Activated T-helper 1 cell treated with anti-CD3 and anti-CD28 coated beads, Interleukin-2, amount 50 U/mL, for 16 hours (primary cell): ENCODE data around the gene CNTN4.

Source experiments
- DNase-seq, 2 donors: peaks; one replicate each; pipeline ENCODE4 v3.0.0-alpha.2; 2020; ENCODE audit warnings: low read depth in 1 of 2, low spot score in 1 of 2

The CNTN4 gene

DNA sequence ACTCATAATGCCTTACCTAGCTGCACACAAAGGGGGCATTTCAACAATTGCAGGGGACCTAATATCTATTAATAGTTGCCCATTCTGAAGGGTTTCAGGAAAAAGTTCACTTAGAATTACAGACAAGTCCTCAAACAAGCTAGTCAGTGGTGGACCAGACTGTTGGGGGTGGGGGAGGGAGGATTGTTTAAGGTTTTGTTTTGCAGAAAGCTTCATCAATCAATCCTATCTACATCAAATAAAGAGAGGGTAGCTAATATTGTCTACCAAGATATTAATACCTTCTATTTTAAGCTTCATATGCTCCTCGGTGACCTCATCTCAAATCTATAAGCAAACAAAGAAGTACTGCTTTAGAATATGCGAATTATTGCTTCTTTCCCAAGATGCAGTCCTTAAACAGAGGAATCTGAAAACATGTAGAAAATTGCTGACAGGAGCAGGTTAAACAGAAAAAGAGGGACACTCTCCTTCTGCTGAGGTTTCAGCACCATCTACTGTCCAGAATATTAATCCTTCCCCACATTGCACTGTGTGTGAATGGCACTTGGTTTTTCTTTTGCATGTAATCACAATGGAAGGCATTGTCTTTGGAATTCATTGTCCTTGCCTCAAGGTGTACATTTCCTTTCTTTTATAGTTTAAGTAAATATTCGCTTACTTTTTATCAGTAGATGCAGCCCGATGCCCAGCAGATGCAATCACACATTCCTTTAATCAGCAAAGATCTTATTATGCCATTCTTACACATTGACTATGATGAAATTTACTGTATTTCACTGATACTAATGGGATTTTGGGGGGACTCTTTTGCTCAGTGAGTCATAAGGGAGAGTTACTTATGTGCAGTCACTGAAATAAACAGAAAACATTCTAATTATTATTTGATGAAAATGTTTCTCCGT, 916.8 kb downstream of the CNTN4 start:
- no peak for DNase-seq

- DNase-seq, result no peak
Measured at GRCh38 chr3:3016226-3016625, 917.6 kb downstream of the CNTN4 start.

DNA sequence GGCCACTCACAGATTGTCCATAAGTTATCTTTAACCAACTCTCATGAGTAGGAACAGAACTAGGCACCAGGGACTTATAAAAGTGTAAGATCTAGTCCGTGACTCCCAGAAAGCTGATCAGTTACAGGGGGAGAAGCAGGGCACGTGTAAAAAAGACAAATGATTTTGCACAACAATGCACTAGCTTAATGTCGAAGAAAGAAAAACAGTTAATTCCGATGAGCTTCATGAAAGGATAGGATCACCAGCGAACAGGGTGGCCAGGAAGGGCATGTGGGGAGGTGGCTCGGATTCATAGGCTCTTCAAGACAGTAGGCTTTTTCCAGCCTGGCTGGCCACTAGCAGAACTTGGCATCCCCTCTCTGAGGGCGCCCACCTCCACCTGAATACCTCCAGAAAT, 921.5 kb downstream of the CNTN4 start:
- no peak for DNase-seq

- no peak for DNase-seq
Measured at GRCh38 chr3:3023111-3023745, 924.6 kb downstream of the CNTN4 start.

GRCh38 chr3:3027976-3028567, 929.4 kb downstream of the CNTN4 start:
- no peak for DNase-seq

DNA sequence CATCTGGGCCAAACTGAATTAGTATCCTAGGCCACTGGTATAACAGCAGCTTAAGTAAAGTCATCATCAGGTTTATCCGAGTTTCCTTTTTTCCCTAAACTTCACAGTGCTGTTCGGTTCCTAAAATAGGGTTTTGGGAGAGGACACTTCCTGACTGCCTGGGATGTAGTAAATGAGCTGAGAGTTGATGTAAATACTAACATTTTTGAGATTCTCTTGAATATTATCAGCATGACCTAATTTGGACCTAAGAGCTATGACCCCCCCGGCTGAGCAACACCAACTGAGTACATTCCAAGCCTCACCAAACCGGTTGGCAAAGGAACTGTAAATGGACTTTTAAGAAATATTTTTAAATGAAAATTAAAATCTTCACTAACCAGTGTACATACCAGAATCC, 932.7 kb downstream of the CNTN4 start:
- no peak for DNase-seq

- no peak for DNase-seq
Measured at GRCh38 chr3:3037156-3037555, 938.5 kb downstream of the CNTN4 start.

DNA sequence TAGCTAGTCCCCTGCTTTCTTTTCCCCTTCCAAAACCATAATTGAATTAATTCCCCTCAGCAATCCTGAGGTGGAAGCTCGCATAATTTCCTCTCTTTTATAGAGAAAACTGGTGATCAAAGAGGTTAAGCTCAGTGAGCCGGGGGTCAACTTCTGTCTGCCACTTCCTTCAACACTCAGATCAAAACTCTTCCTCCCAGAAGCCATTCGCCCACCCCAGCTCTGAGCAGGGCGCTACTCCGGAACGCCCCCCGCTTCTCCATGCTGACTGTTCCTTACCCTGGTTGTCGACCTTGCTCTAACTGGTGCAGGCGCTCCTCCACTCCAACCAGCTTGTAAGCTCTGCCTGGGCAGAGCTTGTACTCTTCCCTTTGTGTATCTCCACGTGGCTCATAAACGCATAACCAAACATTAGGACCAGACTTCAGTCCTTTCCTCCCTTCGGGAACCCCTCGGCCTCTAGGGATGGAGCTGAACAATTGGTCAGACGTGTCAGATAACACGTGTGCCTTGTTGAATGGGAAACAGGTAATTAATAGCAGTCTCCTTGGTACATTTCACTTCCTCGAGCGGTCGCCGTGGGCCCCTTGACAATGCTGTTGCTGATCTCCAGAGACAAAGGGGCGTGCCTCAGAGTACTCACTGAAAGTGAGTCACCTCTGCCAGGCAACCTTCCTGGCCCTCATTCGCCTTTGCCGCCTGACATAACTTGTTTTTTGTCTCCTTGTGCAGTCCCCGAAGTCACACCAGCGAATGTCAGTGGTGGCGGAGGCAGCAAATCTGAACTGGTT, 939.7 kb downstream of the CNTN4 start:
- no peak for DNase-seq

DNA sequence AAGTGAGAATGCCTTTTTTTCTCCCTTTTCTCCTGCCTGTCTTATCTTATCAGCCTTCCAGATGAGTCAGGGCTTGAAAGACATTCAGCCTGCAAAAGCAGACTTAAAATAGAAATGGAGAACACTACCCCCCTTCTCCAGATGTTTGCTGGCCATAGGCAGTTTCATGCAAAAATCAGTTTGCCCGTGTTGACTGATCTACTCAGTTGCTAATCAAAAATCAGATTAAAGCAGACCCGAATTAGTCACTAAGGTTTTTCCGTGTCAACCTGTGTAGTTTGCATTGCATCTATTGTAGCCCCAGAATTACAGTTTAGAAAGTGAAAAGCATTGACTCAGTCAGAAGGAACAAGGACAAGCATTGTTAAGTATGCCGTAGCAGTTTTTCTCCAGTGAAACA, 955.3 kb downstream of the CNTN4 start:
- DNase-seq, result no peak

- no peak for DNase-seq
Measured at GRCh38 chr3:3059645-3060044, 961.0 kb downstream of the CNTN4 start.

DNA sequence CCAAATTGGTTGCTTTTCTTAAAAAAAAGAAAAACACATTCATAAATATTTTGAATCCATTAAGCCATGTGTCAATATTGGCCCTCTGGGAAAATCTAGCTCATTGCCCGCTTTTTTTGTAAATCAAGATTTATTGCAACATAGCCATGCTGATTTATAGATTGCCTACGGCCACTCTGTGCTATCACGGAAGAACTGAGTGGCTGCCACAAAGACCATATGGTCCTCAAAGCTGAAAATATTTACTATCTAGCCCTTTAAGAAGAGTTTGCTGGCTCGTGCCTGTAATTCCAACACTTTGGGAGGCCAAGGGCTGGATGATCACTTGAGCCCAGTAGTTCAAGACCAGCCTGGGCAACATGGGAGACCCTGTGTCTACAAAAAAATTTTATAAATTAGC, 965.6 kb downstream of the CNTN4 start:
- no peak for DNase-seq

DNA sequence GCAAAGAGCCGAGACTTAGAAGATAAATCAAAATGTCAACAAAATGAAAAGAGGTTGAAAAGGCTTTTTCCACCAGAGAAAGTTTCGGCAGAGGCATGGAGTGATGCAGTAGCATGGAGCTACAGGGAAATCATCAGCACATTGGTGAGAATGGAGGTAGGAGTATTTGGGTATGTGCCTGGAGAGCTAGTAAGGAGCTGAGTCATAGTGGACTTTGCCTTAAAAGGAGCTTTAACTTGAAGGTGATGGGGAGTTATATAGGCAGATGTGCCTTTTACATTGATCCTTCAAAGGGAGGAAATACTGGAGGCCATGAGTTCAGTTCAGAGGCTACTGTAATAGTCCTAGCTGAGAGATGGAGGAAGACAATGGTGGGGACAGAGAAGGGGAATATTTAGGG, 967.2 kb downstream of the CNTN4 start:
- DNase-seq, result no peak

DNA sequence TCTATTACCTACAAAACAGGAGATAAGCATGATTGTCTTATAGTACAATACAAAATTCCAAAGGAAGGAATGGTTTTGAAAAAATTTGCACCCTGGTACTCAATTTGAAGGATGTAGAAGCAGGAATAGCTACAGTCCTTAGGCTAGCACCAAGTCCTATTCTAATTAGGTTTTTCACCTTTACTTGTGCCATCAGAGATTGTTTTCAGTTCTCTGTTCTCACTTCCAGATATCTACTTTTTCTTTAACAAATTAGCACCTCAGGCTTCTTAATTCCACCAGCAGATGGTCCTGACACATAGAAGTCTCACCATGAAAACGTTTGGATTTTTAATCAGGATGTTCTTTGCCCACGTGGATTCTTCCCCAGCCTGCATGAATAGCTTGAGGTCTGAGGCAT, 967.7 kb downstream of the CNTN4 start:
- DNase-seq, result no peak

GRCh38 chr3:3066910-3067309, 968.2 kb downstream of the CNTN4 start:
- no peak for DNase-seq

GRCh38 chr3:3068358-3068881, 969.8 kb downstream of the CNTN4 start:
- no peak for DNase-seq

DNA sequence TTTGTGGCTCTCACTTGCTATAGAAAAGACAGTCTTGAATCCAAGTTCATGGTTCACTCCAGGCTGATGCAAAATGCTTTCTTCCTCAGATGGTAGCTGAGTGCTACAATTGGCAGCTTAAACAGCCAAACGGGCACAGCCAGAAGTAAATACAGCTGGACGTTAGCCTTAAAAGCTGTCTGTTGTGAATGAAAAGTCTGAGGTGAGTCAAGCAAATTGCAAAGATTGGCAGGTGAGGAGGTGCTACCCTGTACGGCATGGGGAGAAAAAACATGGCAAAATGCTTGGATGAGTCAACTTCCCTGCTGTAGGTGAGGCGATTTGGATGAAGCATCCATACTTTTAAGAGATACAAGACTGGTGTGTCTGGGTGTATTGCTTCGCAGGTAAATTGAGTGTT, 971.1 kb downstream of the CNTN4 start:
- DNase-seq, result no peak

- DNase-seq, result no peak
Measured at GRCh38 chr3:3071136-3071535, 972.5 kb downstream of the CNTN4 start.

- no peak for DNase-seq
Measured at GRCh38 chr3:3074551-3075257, 976.0 kb downstream of the CNTN4 start.

DNA sequence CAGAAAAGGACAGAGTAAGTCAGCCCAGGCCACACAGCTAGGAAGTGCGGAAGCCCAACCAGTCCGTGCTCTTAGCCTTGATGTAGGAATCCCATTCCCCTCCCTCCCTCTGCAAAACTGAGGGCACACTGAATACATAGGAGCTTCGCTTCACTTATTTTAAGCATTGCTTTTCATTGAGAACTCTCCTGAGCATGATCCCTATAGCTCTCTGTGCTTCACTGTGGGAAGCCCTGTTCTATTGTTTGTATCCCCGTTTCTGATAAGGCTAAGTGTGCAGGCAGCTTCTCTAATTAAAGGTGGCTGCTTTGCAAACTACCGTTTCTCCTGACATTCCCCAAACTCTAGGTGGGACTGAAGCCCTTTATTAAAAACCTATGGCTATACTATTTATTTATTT, 981.6 kb downstream of the CNTN4 start:
- no peak for DNase-seq

DNA sequence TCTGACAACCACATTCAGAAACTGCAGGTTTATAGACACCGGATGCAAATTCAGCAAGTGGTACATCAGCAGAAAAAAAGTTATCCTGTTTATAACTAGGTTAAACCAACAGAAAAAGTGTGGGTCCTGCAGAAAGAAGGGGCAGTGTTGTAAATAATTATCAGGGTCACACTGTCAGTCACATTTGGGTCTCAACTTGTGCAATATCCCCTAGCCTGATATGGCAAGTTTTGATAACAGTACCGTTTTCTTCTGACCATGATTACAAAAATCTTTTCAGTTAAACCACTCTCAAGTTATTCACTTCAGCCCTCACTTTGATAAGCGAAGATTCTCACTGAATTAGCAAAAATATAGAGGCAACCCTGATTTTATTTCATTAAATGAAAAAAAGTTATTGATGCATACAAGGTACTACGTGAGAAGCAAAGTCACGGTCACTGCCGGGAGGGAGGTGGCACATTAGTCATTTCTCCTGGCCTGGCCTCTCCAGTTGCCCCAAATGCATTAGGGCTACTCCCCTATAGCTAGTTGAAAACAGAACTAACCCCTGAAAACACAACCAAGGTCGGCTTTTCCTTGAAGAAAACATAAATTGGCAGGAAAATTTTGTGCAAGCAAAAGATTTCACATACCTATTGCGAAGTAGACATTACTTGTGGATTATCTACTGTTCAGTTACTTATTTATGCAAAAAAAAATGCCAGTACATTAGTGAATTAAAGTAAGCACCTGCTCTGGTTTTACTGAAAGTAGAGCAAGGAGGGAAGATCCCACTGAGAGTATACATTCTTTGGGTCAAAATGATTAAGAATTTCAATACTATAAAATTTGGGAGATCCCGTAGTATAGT, 982.9 kb downstream of the CNTN4 start:
- no peak for DNase-seq
